HTERT RPE-1 (cell line): Measurements from ENCODE around the gene ZNF786.
"Not testable (repeated sequence)": the region's sequence is repeated elsewhere in the genome, so short reads cannot be mapped to it uniquely, and the experiment has no call there.

ENCODE experiments used
- in situ Hi-C: fragments of 300-500 bp; cut with MboI; formaldehyde crosslinking; loops from 4 replicates; pipeline ENCODE4 v1.14.3; 2020; ENCODE audit warnings: low sequenced_read_pairs

Gene ZNF786

DNA sequence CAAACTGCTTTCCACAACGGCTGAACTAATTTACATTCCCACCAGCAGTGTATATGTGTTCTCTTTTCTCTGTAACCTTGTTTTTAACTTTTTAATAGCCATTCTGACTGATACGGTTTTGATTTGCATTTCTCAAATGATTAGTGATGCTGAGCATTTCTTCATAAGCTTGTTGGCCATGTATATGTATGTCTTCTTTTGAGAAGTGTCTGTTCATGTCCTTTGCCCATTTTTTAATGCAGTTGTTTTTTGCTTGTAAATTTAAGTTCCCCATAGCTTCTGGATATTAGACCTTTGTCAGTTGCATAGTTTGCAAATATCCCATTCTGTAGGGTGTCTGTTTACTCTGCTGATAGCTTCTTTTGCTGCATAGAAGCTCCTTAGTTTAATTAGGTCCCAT, 6.1 kb downstream of the ZNF786 start:
- in situ Hi-C loops: no loop called here

DNA sequence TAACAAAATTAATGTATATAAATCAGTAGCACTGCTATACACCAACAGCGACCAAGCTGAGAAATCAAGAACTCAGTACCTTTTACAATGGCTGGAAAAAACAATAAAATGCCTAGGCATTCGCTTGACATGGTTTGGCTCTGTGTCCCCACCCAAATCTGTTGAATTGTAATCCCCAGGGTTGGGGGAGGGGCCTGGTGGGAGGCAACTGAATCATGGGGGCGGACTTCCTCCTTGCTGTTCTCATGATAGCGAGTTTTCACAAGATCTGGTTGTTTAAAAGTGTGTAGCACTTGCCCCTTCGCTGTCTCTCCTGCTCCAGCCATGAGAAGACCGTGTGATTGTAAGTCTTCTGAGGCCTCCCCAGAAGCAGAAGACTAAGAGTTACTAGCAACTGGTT, 8.6 kb downstream of the ZNF786 start:
- in situ Hi-C loops: no loop called here

DNA sequence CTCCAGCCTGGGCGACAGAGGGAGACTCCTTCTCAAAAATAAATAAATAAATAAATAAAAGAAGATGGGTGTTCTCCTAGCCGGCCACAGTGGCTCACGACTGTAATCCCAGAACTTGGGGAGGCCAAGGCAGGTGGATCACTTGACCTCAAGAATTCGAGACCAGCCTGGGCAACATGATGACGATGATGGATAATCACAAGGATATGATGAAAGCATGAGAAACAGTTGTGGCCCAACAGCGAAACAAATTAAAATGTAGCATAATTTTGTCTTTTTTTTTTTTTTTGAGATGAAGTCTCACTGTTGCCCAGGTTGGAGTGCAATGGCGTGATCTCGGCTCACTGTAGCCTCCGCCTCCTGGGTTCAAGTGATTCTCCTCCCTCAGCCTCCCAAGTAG, 12.9 kb downstream of the ZNF786 start:
- in situ Hi-C loops: no loop called here

DNA sequence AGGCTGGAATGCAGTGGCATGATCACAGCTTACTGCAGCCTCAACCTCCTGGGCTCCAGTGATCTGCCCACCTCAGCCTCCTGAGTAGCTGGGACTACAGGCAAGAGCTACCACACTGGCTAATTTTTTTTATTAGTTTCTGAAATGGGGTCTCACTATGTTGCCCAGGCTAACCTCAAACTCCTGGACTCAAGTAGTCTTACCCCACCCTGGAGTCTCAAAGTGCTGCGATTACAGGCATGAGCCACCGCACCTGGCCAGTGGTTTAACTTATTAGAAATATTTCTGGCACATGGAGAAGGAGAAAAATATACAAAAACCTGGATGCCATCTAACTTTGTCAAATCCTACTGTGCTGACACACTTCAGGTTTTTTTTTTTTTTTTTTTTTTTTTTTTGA, 15.2 kb downstream of the ZNF786 start:
- in situ Hi-C loops: no loop called here

GRCh38 chr7:149074116-149074885, 16.2 kb downstream of the ZNF786 start:
- in situ Hi-C loops: no loop called here

GRCh38 chr7:149072438-149072775, 18.1 kb downstream of the ZNF786 start:
- in situ Hi-C loops: no loop called here

GRCh38 chr7:149071641-149072437, 18.7 kb downstream of the ZNF786 start:
- in situ Hi-C loops: no loop called here

DNA sequence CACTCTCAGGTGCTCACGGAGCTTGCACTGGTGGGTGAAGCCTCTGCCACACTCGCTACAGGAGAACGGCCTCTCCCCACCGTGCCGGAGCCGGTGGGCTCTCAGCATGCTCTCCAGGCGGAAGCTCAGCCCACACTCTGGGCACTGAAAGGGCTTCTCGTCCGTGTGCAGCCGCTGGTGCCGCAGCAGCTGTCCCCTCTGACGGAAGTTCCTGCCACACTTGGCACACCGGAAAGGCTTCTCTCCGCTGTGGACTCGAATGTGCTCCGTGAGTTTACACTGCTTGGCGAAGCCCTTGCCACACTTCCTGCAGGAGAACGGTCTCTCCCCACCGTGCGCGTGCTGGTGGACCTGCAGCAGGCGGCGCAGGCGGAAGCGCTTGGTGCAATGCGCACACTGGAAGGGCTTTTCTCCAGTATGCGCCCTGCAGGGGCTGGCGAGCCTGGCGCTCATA, 19.3 kb downstream of the ZNF786 start:
- in situ Hi-C loops: no loop called here

DNA sequence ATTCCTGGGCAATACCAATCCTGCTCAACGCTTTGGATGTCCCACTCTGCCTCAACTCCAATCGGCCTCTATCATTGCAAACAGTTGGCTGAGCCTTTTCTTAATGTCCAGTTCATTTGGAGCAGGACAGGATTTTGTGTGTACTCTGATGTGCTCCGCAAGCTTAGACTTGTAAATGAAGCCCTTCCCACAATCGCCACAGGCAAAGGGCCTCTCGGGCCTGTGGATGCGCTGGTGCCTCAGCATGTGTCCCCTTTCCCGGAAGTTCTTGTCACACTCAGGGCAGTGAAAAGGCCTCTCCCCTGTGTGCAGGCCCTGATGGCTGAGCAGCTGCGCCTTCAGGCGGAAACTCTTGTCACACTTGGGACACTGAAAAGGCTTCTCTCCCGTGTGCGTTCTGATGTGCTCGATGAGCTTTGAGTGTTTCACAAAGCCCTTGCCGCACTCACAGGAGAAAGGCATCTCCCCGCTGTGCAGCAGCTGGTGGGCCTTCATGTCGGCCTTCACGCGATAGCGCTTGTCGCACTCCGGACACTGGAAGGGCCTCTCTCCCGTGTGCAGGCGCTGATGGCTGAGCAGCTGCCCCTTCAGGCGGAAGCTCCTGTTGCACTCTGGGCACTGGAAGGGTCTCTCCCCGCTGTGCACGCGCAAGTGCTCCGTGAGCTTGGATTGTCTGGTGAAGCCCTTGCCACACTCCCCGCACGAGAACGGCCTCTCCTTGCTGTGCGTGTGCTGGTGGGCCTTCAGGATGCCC, 20.0 kb downstream of the ZNF786 start:
- in situ Hi-C loops: no loop called here

GRCh38 chr7:149067869-149068268, 22.6 kb downstream of the ZNF786 start:
- in situ Hi-C loops: no loop called here

DNA sequence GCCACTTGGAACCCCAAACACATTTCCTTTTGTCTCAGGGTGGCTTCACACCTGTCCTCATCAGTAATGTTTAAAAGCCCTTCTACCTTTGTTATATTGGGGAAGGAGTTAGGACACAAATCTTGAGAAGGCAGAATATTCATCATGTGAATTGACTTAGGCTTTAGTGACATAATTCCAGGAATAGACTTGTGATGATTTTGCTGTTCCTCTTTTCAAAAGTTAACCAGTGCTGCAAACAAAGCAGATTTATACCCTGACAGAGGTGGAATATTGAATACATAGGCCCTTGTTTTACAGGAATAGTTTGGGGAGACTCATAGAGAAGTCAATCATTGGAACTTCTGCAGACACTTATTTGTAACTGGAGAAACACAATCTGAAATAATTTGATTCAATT, 27.0 kb downstream of the ZNF786 start:
- in situ Hi-C loops: no loop called here

DNA sequence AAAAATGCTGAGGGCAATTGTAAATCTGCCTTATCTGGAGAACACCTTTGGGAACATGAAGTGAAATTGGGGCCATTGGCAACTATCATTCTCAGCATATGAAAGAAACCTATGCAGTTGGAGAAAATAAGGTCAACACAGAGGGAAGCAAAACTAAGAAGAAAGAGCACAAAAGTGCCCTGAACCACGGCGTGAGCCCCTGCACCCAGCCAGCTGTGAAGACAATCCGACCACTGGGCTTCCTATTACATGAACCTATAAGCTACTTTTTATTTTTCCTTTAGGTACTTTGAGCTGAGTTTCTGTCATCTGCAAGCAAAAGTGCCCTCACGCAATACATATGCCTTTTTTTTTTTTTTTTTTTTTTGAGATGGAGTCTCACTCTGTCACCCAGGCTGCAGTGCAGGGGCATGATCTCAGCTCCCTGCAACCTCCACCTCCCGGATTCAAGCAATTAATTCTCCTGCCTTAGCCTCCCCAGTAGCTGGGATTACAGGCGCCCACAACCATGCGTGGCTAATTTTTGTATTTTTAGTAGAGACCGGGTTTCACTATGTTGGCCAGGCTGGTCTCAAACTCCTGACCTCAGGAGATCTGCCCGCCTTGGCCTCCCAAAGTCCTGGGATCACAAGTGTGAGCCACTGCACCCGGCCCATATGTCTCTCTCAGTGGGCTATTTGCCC, 28.2 kb downstream of the ZNF786 start:
- in situ Hi-C loops: not testable (repeated sequence)

DNA sequence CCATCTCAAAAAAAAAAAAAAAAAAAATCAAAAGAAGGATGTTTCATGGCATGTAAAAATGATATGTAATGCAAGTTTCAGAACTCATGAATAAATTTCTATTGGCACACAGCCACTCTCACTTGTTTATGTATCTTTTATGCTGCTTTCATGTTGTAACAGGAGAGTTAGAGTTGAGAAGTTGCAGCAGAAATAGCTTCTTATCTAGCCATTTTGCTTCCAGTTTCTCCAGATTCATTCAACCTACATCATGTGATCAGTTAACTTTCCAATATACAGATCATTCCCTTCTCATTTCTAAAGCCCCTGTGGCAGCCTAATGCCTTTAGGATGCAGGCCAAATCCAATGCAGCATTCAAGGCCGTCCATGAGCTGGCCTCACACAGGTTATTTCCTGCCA, 30.4 kb downstream of the ZNF786 start:
- in situ Hi-C loops: no loop called here

DNA sequence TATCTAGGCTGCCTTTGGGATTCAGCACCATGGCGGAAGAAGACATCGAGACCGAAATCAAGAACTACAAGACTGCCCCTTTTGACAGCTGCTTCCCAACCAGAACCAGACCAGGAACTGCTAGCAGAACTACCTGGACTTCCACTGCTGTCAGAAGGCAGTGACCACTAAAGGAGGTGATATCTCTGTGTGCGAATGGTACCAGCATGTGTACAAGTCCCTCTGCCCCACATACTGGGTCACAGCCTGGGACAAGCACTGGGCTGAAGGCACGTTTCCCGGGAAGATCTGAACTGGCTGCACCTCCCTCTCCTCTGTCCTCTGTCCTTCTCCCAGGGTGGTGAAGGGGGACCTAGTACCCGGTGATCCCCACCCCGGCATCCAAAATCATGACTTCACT, 36.6 kb downstream of the ZNF786 start:
- in situ Hi-C loops: no loop called here

DNA sequence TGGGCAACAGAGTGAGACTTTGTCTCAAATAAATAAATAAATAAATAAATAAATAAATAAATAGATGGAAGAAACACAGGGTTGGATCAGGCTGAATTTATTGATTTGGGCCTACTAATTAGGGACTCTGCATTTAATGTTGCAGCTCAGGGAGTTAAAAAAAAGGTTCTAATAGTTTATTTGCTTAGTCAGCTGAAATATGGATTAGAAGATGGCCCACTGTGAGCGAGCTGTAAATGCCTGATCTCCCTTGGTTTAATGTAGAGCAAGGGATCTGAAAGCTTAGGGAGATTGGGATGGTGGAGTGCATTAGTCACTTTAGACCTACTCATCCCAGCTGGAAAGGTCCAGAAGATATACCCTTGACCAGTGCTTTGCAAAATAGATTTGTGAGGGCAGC, 37.1 kb downstream of the ZNF786 start:
- in situ Hi-C loops: no loop called here

- in situ Hi-C loops: no loop called here
These were observed 39.6 kb downstream of the ZNF786 start for GRCh38 chr7:149050941-149051340.

DNA sequence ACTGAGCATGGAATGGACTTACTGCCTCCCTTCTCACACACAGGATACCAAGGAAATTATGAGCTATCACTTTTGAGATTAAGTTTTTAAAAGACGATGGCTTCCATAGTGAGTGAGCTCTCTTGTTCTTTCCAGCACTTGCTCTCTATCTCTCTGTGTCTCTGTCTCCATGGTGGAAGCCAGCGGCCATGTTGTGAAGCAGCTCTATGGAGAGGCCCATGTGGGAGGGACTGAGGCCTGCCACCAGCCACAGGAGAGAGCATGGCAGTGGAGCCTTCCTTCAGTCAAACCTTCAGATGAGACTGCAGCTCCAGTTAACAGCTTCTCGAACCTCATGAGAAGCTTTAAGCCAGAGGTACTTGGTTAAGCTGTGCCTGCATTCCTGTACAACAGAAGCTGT, 41.7 kb downstream of the ZNF786 start:
- in situ Hi-C loops: no loop called here

GRCh38 chr7:149046416-149046815, 44.1 kb downstream of the ZNF786 start:
- in situ Hi-C loops: no loop called here

- in situ Hi-C loops: no loop called here
These were observed 46.6 kb downstream of the ZNF786 start for GRCh38 chr7:149043936-149044335.

DNA sequence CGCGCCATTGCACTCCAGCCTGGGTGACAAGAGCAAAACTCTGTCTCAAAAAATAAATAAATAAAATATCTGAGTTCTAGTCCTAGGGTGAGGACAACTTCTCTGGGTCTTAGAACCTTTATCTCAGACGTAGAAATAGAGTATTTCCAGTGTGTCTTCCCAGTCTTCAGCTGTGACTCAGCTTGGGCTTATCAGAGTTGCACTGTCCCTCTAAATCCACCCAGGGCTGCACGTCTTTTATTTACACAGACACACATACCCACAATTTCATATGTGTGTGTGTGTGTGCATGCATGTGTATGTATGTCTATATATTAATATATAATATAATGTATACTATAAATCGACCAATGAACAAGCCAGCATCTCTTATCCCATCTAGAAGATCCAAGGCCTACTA, 49.2 kb downstream of the ZNF786 start:
- in situ Hi-C loops: no loop called here

GRCh38 chr7:149038641-149039040, 51.9 kb downstream of the ZNF786 start:
- in situ Hi-C loops: not testable (repeated sequence)
